GM23338 (cell line): ENCODE measurements around the gene HBA1. TPM values are rescaled to one million over a fixed set of nuclear protein-coding genes. Genes with fewer than 3 reads are reported as not detected.

ENCODE experiments used
- ATAC-seq: fragments of 200-7000 bp; cut with Tn5 transposase; 3 replicates; pipeline ENCODE4 v1.9.1; 2020
- DNase-seq: peaks from one replicate; pipeline ENCODE4 v3.0.0-alpha.2; 2015; ENCODE audit warnings: low spot score
- H2AFZ ChIP-seq: fragments of 200-600 bp; sonication (generic); 2 replicates; pipeline ENCODE4 v1.8.0; 2016; ENCODE audit warnings: antibody characterized with exemption, mild to moderate bottlenecking, moderate library complexity
- H3F3A ChIP-seq: fragments of 200-600 bp; sonication (generic); replicated peaks from 2 replicates; pipeline ENCODE4 v1.8.0; 2017; ENCODE audit warnings: antibody characterized with exemption, mixed run types, low read depth
- H3K27ac ChIP-seq: fragments of 200-600 bp; sonication (generic); 2 replicates; pipeline ENCODE4 v1.6.1; 2016; ENCODE audit warnings: low read depth
- H3K27me3 ChIP-seq: fragments of 200-600 bp; sonication (generic); 2 replicates; pipeline ENCODE4 v1.8.0; 2016; ENCODE audit warnings: mild to moderate bottlenecking, mixed run types, moderate library complexity; ENCODE audit not compliant: insufficient read depth
- H3K36me3 ChIP-seq: fragments of 200-600 bp; sonication (generic); 2 replicates; pipeline ENCODE4 v1.8.0; 2016; ENCODE audit warnings: mild to moderate bottlenecking; ENCODE audit not compliant: insufficient read depth
- H3K4me1 ChIP-seq: fragments of 200-600 bp; sonication (generic); 2 replicates; pipeline ENCODE4 v1.8.0; 2016; ENCODE audit warnings: mild to moderate bottlenecking, moderate library complexity; ENCODE audit not compliant: insufficient read depth
- H3K4me2 ChIP-seq: fragments of 200-600 bp; sonication (generic); 2 replicates; pipeline ENCODE4 v1.7.1; 2017; ENCODE audit warnings: mixed run types
- H3K4me3 ChIP-seq: fragments of 200-600 bp; sonication (generic); 2 replicates; pipeline ENCODE4 v1.6.1; 2016; ENCODE audit warnings: mixed run types
- H3K79me2 ChIP-seq: fragments of 200-600 bp; sonication (generic); replicated peaks from 2 replicates; pipeline ENCODE4 v1.8.0; 2017; ENCODE audit warnings: mild to moderate bottlenecking; ENCODE audit not compliant: insufficient read depth
- H3K9me2 ChIP-seq: fragments of 200-600 bp; sonication (generic); 2 replicates; pipeline ENCODE4 v1.8.0; 2017; ENCODE audit not compliant: insufficient read depth
- H4K20me1 ChIP-seq: fragments of 200-600 bp; sonication (generic); replicated peaks from 2 replicates; pipeline ENCODE4 v1.8.0; 2017; ENCODE audit warnings: mild to moderate bottlenecking; ENCODE audit not compliant: insufficient read depth
- H3K27ac Mint-ChIP-seq: 2 replicates; pipeline ENCODE4 v1.8.0; 2020; ENCODE audit warnings: inconsistent platforms, mild to moderate bottlenecking, moderate library complexity, mixed read lengths
- H3K27me3 Mint-ChIP-seq: 3 replicates; pipeline ENCODE4 v1.8.0; 2022; ENCODE audit warnings: low read depth, mild to moderate bottlenecking, moderate library complexity, mixed read lengths, inconsistent platforms; ENCODE audit not compliant: insufficient read depth, poor library complexity
- H3K36me3 Mint-ChIP-seq: 3 replicates; pipeline ENCODE4 v1.8.0; 2021; ENCODE audit warnings: low read depth, mild to moderate bottlenecking, inconsistent platforms, moderate library complexity, mixed read lengths
- H3K4me1 Mint-ChIP-seq: 3 replicates; pipeline ENCODE4 v1.8.0; 2020; ENCODE audit warnings: mild to moderate bottlenecking, inconsistent platforms, mixed read lengths
- H3K4me3 Mint-ChIP-seq: 3 replicates; pipeline ENCODE4 v1.8.0; 2021; ENCODE audit warnings: moderate library complexity, mild to moderate bottlenecking, inconsistent platforms, mixed read lengths
- H3K9me3 Mint-ChIP-seq: 3 replicates; pipeline ENCODE4 v1.8.0; 2020; ENCODE audit warnings: moderate library complexity, mild to moderate bottlenecking, inconsistent platforms, mixed read lengths
- CTCF ChIP-seq, 2 experiments: fragments of 200-600 bp in 1 of 2; sonication (generic) in 1 of 2; conservative IDR thresholded peaks; 2 replicates each; pipeline versions ENCODE4 v1.5.1 to v1.6.1; 2016 to 2017; ENCODE audit warnings: antibody characterized with exemption in 2 of 2, low read depth in 2 of 2, mild to moderate bottlenecking in 2 of 2, moderate library complexity in 1 of 2
- POLR2AphosphoS5 ChIP-seq: IDR thresholded peaks from 2 replicates; pipeline ENCODE4 v1.6.1; 2016; ENCODE audit warnings: antibody characterized with exemption, low read depth
- STAT1 ChIP-seq: IDR thresholded peaks from one replicate; pipeline ENCODE4 v1.6.1; 2016; ENCODE audit warnings: antibody characterized with exemption; ENCODE audit not compliant: unreplicated experiment
- ZNF114 ChIP-seq: fragments of 250-450 bp; sonication (Bioruptor Pico); IDR thresholded peaks from 2 replicates; pipeline ENCODE4 v1.5.0; 2020; ENCODE audit warnings: mild to moderate bottlenecking, moderate library complexity
- ZNF331 ChIP-seq: fragments of 250-450 bp; sonication (Bioruptor Pico); IDR thresholded peaks from 2 replicates; pipeline ENCODE4 v1.5.0; 2020; ENCODE audit warnings: low read depth, mild to moderate bottlenecking, moderate library complexity
- ZNF462 ChIP-seq: fragments of 250-450 bp; sonication (Bioruptor Pico); IDR thresholded peaks from 2 replicates; pipeline ENCODE4 v1.5.0; 2020; ENCODE audit warnings: mild to moderate bottlenecking, moderate library complexity
- polyA plus RNA-seq: library from polyadenylated mRNA; unstranded; fragments of >200 nt; fragmentation: Nextera tagmentation; extraction: Ambion mirVana; gene quantifications from 2 replicates; pipeline ENCODE4 v1.2.1, GENCODE V29; 2016
- total RNA-seq: library from RNA; depleted of rRNA; stranded (reverse); fragments of >200 nt; shearing (Covaris generic); gene quantifications from 2 replicates; pipeline ENCODE4 v1.2.3, GENCODE V29; 2014

Gene HBA1
- total and polyA plus RNA-seq, 2 experiments from 2014 or later = 6.7 TPM; not detected in 1

- Mint-ChIP-seq H3K27me3 (peaks cover 9% of the 10 kb centered on the region), H3K27ac (no peak overlapping the region), H3K4me1 (no peaks in the 10 kb centered on the region; the same call in 2 of the 3 replicates), H3K4me3 (no peak overlapping the region), H3K36me3 (peaks cover 62% of the 10 kb centered on the region), H3K9me3 (no peaks in the 10 kb centered on the region)
- no peak overlapping the region for H3K4me2 ChIP-seq
- no peak overlapping the region for H3K4me3 ChIP-seq
- no peak overlapping the region for H3K27ac ChIP-seq
- no peaks in the 10 kb centered on the region for H3K27me3 ChIP-seq
- no peak for DNase-seq
- TF ChIP-seq ZNF114 (CRISPR knock-in tag) = no peak
- H3K36me3 ChIP-seq = peaks cover 41% of the 10 kb centered on the region
- no peaks in the 10 kb centered on the region for H3K79me2 ChIP-seq
- H3K9me2 ChIP-seq = no peaks in the 10 kb centered on the region
- no peak for ATAC-seq
- peaks cover 5% of the 10 kb centered on the region for H4K20me1 ChIP-seq
- no peak overlapping the region for H2AFZ ChIP-seq
- H3K4me1 ChIP-seq = no peaks in the 10 kb centered on the region
- H3F3A ChIP-seq = peaks cover 40% of the 10 kb centered on the region; the same call in 1 of the 2 replicates
These were observed 10.8 kb downstream of the HBA1 start for GRCh38 chr16:187330-187729.

- DNase-seq (peak; percentile 33), ATAC-seq (peak; percentile 57)
- H3K4me1 Mint-ChIP-seq = no peaks in the 10 kb centered on the region; the same call in 2 of the 3 replicates
- no peak overlapping the region for H3K4me3 Mint-ChIP-seq
- no peaks in the 10 kb centered on the region for H3K9me3 Mint-ChIP-seq
- Histone ChIP-seq H4K20me1 (peaks cover 9% of the 10 kb centered on the region), H3K27me3 (no peaks in the 10 kb centered on the region), H3K79me2 (0 out of 2 replicates have a peak, but pooled peaks cover 2% of the 10 kb centered on the region), H3F3A (peaks cover 45% of the 10 kb centered on the region), H3K36me3 (peaks cover 55% of the 10 kb centered on the region), H3K27ac (no peak overlapping the region), H3K4me3 (no peak overlapping the region), H3K4me1 (no peaks in the 10 kb centered on the region), H3K9me2 (no peaks in the 10 kb centered on the region), H2AFZ (no peak overlapping the region), H3K4me2 (no peak overlapping the region)
- TF ChIP-seq CTCF (conservative IDR thresholded peaks at IDR 0.05; ENCODE audit: low read depth in 2 of 2) (peak; percentile 13 to 47; a peak in 2 of 4 replicates), ZNF462 (CRISPR knock-in tag) (no peak), STAT1 (no peak), POLR2AphosphoS5 (no peak), ZNF331 (CRISPR knock-in tag) (no peak)
- H3K27ac Mint-ChIP-seq = no peak overlapping the region
- peaks cover 5% of the 10 kb centered on the region for H3K27me3 Mint-ChIP-seq
- peaks cover 73% of the 10 kb centered on the region for H3K36me3 Mint-ChIP-seq
These were observed 12.2 kb downstream of the HBA1 start for GRCh38 chr16:188674-189073.
